NCI-H82 (cell line): ENCODE measurements around the gene C10orf90.

ENCODE experiments used
- DNase-seq: peaks from one replicate; lab custom pipeline; 2025; lab: John Stamatoyannopoulos, UW

C10orf90 gene

GRCh38 chr10:126459878-126460481 lies 210.5 kb downstream of the C10orf90 start:
- no peak for DNase-seq

GRCh38 chr10:126459032-126459831 lies 211.3 kb downstream of the C10orf90 start:
- no peak for DNase-seq

GRCh38 chr10:126458466-126458865 lies 212.0 kb downstream of the C10orf90 start:
- DNase-seq = no peak

GRCh38 chr10:126456632-126457031 lies 213.9 kb downstream of the C10orf90 start:
- DNase-seq = no peak

- DNase-seq = no peak
Measured at GRCh38 chr10:126455766-126456405, 214.6 kb downstream of the C10orf90 start.

- no peak for DNase-seq
Measured at GRCh38 chr10:126455036-126455765, 215.3 kb downstream of the C10orf90 start.

GRCh38 chr10:126454045-126454751 lies 216.3 kb downstream of the C10orf90 start:
- DNase-seq = no peak

GRCh38 chr10:126452245-126452644 lies 218.2 kb downstream of the C10orf90 start:
- no peak for DNase-seq

- no peak for DNase-seq
Measured at GRCh38 chr10:126448091-126448490, 222.4 kb downstream of the C10orf90 start.

GRCh38 chr10:126439942-126440341 lies 230.6 kb downstream of the C10orf90 start:
- DNase-seq = no peak

- no peak for DNase-seq
Measured at GRCh38 chr10:126438407-126438783, 232.1 kb downstream of the C10orf90 start.

GRCh38 chr10:126437635-126438406 lies 232.7 kb downstream of the C10orf90 start:
- no peak for DNase-seq

GRCh38 chr10:126434235-126434634 lies 236.3 kb downstream of the C10orf90 start:
- no peak for DNase-seq

- no peak for DNase-seq
Measured at GRCh38 chr10:126433351-126433750, 237.1 kb downstream of the C10orf90 start.

- no peak for DNase-seq
Measured at GRCh38 chr10:126432507-126432906, 238.0 kb downstream of the C10orf90 start.

GRCh38 chr10:126431816-126432215 lies 238.7 kb downstream of the C10orf90 start:
- DNase-seq = no peak

- no peak for DNase-seq
Measured at GRCh38 chr10:126430512-126430911, 240.0 kb downstream of the C10orf90 start.

- no peak for DNase-seq
Measured at GRCh38 chr10:126429275-126429674, 241.2 kb downstream of the C10orf90 start.

- DNase-seq = no peak
Measured at GRCh38 chr10:126425489-126426065, 244.9 kb downstream of the C10orf90 start.

GRCh38 chr10:126425032-126425431 lies 245.5 kb downstream of the C10orf90 start:
- DNase-seq = no peak
